ENCODE data around the gene HOXA11.

HOXA11 gene

DNA sequence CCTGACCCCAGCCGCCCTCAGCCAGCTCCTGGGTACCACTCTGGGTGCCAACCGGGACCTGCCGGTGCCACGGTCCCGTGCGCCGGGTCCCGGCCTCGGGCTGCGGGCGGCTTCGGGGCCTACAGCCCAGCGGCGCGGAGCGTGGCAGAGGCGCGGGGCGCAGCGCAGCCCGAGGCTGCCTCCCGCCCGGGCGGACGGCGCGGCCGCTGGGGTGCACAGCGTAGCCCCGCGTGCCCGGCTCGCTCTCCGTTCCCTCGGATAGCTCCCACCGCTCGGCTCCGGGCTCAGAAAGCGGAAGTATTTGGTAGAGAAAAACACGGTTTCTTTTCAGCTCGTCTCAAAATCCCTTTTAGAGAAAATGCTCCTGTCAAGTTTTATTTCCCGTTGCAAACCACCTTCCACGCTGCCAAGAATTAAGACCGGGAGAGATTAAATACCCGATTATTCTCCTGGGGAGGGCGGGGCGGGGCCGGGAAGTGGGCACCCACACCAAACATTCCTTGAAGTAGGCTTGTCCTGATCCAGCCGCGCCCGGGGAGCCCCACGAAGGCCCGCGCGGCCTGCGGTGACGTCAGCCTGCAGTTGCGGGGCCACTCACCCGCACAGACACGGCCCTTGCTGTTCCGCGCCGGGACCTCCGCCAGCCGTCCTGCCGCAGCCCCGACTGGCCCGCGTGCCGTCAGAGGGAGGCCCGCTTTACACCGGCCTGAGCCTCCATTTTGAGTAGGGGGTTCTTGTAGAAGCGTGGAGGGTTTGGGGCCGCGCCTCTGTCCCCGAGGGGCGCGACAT lies 7.7 kb upstream of the HOXA11 start:
- DNase-seq (ENCODE audit: low read depth) = no peak

DNA sequence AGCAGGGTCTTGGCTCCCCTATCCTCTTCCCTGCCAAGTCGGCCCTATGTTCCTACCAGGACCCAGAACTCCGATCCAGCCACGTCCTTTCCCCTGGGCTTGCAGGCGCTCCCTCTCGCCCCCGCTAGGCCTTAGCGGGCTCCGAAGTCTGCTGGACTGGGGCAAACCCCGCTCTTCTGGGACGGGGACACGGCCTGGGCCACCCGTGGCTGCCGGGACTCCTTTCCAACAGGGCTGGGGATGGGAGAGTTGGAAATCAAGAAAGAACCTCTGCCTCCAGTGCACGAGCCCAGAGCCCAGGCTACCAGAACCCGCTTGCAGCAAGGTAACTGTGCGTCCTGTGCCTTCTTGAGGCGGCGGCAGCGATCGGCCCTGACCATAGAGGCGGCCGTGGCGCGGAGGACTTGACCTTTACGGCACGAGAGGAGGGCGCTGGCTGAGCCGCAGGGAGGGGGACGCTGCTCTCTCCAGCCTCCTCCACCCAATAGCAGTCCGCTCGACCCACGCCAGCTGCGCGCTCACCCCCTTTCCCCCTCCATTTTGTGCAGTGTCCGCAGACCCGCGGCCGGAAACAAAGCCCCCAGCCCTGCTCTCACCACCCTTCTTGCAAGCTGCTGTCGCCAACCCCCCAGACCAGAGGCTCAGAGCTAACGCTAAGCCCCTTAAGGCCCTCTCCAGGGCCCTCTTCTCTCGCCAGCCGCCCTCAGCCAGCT lies 7.0 kb upstream of the HOXA11 start:
- DNase-seq (ENCODE audit: low read depth) = no peak

DNA sequence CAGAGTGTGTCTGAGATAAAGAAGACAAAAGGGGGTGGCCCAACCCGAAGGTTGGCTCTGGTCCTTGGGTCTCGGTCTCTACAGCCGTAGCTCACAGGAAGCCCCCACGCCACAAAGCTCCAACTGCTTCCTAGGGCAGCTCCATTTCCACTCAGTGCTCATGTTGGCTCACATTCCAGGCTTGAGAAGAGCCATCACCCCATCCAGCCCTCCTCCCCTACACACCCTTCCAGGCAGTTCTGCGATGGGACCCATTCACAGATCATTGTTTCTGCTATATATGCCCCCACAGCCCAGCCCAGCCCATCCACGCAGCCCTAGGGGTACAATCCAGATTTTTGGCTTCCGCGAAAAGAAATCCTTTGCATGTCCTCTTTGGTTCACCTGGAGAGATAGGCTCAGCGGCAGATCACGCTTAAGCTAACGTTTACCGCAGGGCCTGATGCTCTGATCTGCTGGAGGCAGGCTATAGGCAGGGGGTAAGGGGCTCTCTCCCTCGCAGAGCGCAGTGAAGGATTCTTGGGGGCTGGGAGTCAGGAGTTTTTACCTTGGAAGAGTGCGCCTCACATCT lies 6.2 kb upstream of the HOXA11 start:
- no peak for DNase-seq (ENCODE audit: low read depth)

DNA sequence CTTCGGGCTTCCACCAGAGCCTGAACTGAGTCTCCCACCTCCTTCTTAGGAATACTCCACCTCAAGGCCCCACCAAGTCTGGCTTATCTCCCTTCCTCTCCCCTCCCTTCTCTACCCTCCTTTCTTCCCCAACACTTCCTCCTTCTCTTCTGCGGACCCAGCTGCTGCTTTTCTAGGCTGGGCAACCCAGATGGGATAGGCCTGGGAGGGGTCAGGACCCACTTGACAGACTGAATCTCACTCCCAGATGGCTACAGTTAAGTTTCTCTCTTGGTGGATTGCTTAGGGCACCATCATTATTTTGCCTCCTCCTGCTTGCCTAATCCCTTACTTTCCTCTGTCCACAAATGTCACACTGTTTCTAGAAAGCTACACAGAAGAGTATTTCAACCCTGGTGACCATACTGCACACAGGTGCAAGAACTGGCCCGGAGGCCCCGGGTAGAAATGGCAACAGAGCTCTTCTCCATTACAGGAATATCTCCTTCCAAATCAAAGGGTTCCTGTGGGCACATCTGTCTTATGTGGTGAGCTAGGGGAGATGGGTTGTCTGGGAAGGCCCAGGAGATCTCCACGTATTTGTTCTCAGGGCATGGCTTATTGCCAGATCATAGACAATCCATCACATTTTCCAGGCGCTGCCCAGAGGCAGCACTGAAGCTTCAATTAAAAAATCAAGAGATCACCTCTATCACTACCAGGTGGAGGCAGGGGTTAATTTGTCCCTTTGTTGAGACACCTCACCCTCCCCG lies 5.1 kb upstream of the HOXA11 start:
- DNase-seq (ENCODE audit: low read depth) = no peak

DNA sequence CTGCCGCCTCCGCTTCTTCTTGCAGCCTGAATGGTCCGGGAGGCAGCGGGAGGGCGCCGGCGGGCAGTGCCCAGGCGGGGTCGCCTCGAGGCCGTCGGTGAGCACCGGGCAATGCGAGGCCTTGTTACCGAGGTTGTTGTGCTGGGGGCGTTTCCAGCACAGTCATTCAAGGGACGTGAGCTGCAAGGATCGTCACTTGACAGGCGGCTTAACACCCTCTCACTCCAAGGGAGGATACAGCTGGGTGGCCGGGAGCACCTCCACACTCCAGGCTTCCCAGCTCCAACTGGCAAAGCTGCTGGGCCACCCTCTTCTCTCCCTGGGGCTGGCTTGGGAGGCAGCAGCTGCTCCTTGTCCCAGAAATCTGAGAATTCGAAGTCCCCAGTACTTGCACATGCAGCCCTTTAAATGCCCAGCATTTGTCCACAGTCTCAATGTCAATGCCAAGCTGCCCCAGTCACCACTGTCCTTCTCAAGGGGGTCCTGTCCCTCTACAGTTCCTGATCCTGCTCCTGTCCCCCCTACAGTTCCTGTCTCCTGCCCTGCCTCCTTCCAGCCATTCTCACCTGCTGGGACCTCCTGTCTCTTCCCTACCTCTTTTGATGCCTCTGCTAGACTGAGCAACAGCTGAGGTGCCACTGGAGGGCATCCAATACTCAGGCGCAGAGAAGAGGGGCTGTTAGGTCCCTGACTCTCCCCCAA lies 4.4 kb upstream of the HOXA11 start:
- DNase-seq (ENCODE audit: low read depth) = no peak

DNA sequence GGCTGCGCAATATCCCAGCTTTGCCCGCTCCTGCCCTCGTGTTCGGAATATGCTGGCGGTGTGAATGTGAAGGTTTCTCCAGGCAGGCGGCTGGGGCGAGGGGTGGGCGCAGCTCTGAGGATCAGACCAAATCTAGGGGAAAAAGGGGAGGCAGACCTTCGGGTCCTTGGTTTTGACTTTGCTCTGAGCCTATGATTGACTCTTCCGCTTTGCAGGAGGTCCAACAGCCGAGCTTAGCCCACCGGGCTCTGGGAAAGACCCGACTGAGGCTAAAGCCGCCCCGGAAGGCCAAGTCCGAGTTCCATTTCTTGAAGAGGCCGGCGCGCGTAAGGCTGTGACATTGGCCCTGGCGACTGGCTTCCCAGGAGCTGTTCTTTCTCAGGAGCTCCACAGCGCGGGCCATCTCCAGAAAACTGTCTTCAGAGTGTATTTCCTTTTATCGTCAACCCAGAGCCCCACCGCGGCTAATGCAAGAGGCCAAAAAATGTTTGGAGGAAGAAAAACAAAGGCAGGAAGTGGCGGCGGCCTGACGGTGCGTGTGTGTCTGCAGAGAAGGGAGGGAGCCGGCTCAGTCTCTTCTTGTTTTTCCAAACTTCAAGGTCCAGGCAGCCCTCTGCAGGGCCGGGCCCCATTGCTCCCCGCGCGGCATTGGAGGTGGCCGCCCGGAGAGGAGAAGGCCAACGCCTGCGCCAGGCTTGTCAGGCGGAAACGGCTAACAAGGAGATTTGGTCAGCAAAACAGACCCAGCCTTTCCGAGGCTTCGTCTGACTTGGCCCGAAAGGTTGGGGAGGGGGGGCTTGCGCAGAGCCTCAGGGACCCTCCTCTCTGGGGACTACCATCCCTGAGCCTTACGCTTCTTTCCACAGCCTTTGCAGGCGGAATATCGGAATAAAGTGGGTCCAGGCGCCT lies 3.6 kb upstream of the HOXA11 start:
- no peak for DNase-seq (ENCODE audit: low read depth)

DNA sequence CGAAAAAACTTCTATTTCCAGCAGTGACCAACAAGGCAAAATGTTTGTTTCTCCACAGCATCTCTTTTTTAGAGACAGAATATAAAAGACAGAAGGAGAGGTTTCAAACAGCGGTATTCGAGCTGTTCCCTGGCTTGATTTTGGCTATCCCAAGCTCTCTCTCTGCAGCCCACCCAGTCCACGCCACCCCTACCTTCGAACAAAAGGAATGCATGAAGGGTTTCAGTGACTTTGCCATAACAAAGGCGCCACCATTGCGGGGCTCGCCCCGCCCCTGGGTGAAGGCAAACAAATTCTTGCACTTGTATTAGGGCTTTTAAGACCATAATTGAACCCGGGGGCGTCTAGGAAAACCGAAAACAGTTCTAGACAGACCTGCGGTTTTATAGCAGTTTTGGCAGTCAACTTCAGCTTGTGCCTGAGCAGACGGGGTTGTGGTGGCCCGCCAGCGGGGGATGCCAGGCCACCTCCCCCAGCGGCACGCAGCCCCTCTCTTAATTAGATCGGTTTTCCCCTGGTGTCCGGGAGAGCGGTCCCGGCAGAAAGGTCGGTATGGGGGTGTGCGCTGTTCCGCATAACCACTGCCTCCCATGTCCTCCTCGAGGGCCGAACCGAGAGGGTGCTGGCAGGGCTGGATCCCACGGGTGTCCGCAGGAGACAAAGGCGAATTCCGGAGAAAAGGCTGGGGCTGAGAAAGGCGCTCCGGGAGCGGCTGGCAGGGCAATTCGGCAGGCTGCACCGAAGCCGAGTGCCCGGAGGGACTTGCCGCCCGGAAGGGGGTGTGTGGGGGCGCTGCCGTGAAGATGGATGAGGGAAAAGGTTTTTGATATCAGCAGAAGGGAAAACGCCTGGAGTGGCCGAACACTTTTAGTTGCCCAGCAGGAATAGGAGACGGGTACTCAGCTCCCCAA lies 2.7 kb upstream of the HOXA11 start:
- DNase-seq (ENCODE audit: low read depth) = no peak

DNA sequence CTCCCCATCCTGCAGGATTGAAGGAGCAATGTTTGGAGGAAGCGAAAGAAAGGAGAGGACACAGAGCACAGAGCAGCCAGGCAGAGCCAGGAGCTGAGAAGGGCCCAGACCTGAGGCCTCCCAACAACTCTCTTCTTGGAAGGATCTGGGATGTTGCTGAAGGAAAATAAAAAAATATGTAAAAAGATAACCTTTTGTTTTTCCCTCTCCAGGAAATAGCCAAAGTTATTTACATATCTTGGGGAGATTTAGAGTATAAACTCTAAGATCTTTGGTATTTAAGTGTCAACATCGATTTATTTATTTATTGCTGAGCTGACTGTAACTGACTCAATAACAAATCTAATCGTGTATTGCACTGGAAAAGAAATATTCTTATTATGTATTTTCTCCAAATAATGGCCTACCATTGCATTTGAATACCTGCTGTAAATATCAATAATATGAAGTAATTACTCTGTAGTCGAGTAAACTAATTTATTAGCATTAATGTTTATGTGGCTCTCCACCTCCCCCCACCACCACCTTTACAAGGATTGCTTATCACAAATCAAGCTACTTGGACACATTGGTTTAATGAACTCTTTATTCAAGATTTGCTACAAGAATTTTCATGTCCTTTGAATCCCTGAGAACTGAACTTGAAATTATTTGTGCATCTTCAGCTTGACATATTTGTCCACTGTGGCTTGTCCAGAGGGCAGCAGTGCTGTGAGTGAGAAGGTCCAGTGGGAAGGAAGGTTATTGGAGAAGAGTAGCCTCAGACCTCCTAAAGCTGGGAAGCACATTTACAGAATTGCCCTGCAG lies 1.8 kb upstream of the HOXA11 start:
- no peak for DNase-seq (ENCODE audit: low read depth)

DNA sequence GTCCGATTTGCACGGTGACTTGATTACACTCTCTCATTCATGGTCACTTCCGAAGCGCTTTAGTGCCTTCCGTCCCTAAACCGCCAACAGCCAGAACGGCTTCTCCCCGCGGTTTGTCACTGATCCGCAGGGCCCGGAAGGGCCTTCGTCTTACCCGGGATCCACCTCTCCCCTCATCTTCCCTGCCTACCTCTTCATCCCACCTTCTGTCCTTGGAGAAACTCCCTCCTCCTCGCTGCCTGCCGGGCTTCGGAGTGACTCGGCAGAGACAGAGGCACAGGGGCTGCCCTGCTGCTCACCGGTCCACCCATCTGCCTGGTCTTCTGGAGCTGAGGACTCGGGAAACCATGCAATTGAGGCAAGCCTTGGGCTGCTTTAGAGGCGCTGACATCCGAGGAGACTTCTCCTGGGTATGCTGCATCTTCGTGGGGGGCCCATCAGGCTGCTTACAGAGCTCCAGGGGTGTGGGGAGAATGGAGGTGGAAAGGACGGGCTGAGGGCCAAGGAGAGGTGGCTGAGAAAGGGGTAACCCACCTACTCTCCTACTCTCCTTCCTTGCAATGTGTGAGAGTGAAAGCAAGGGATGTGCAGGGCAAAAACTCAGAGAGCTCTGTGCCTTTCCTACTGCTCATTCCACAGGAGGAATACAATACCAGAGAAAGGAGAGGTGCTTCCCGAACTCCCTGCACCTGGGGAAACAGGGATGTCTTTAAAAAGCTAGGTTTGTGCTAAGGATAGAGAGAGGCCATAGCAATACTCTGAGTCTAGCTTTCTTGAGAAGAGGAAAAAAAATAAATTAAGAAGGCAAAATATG lies 1.0 kb upstream of the HOXA11 start:
- no peak for DNase-seq (ENCODE audit: low read depth)

DNA sequence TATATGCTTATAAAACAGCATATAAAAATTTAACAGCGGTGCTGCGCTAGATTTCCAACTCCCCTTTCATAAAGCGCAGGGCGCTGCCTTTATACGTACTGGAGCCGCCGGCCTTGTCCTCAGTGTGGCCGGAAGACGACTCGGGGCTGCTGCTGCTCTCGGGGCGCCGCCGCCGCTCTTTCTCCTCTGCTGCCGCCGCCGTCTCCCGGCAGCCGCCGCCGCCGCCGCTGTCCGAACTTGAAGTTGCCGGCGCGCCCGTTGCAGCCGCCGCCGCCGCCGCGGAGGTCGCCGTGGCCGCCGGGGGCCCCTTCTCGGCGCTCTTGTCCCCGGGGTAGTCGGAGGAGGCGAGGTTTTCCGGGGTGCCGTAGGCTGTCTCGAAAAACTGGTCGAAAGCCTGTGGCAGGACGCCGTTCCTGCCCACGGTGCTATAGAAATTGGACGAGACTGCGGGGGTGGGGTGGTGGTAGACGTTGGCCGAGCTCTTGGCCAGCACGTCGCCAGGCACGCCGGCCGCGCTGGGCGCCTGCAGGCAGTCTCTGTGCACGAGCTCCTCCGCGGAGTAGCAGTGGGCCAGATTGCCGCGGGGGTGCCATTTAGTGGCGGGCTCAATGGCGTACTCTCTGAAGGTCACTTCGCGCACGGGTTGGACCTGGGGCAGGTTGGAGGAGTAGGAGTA lies 557 bp downstream of the HOXA11 start:
- no peak for DNase-seq (ENCODE audit: low read depth)

DNA sequence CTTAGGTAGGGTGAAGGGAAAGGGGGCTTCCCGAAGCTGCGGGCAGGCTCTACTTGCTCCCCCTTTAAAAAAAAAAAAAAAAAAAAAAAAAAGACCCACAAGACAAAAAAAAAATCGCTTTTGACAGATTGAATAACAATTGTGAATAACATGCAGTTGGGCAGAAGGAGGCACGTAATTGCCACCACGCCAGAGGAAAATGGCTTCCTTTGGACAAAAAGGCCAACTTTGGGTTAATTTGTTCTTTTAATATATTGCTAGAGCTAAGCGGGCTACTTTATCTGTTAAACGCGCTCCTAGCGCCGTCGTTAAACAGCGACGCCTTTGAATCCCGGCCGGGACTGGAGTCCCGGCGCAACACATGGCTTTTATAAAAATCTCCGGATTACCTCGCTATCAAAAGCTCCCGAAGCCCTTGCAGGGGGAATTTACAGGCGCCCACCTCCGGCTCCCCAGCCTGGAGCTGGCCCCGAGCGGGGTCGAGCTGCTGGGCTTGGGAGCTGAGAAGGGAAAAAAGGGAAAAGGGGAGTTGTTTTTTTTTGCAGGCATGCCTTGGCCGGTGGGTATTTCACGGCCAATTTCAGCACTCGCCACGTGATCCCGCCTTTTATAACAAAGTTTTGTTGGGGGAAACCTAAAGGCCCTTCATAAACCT lies 1.2 kb downstream of the HOXA11 start:
- DNase-seq (ENCODE audit: low read depth) = no peak

DNA sequence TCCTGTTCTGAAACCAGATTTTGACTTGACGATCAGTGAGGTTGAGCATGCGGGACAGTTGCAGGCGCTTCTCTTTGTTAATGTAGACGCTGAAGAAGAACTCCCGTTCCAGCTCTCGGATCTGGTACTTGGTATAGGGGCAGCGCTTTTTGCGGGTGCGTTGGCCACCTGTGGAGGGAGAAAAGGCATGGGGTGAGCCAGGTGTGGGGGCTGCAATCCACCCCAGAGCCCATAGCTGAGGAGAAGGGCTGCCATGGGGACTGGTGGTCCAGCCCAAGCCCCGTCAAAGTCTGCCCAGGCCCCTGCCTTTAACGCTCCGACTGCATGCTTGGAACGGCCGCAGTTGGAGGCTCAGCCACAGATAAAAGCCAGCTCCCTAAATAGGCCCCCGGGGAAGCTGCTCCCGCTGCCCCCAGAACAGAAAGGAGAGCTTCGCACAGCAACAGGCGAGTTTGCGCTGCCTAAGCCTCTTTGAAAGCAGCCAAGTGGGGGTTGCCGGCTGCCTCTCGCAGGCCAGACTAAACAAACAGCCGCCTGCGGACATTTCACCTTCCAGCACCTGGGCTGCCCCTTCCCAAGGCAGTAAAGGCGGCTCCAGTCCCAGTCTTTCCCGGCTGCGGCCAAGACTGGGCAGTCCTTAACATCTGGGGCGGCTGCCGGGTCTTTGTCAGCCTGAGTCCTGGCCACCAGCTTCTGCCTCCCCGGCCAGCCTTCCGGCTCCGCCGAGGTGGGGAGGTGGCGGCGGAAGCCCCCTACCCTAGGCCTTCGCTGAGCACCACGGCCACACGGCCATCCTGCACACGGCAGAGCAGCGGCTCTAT lies 2.0 kb downstream of the HOXA11 start:
- no peak for DNase-seq (ENCODE audit: low read depth)

DNA sequence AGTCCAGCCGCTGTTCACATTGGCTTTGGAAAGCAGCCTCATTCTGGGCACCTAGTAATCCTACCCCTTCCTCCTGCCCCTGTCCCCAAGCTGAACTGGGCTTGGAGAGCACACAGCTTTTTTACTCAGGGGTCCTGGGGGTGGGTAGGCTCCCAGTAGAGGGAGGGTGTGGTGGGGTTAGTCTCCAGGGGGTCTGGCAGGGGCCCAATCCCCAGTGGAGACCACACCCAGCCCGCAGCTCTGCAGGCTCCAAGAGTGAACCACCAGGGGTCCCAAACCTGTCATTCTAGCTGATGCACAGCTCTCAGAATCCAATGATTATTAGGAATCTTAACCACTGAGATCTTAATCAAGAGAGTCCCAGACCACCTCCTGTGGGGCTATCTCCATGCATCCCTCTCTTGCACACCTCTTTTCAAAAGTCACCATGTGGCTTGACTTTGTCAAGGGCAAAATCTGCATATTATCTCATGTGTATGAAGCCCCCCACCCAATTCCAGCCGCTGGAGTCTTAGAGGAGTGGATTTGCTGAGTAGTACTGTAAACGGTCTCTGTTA lies 2.7 kb downstream of the HOXA11 start:
- DNase-seq (ENCODE audit: low read depth) = no peak

DNA sequence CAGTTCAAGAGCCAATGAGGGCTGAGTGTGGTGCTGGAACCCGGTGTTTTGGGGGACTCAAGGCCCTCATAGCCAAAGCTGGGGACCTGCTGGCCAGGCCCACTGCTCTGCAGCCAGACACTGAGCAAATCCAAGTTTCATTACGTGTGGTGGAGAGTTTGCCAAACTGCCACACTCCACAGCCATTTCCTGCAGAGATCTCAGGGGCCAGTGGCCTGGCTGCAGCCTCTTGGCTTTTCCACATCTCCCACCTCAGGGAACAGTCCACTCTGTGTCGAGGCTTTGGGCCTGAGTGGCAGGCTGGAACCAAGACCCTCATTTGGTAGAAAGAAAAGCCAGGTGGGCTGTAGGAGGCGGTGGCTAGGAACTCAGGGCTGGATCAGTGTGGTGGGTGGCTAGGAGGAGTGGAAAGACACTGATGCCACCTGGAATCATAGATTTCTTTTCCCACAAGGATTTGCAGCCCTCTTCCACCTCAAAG lies 3.2 kb downstream of the HOXA11 start:
- no peak for DNase-seq (ENCODE audit: low read depth)

Measured in stimulated activated CD4-positive, alpha-beta T cell treated with anti-CD3 and anti-CD28 coated beads, Interleukin-2, amount 100 ng/mL, for 4 hours (primary cell).